Glutamatergic neuron (in vitro differentiated cells): ENCODE data around the gene DAB2IP. TPM values are rescaled to one million over a fixed set of nuclear protein-coding genes. Genes with fewer than 3 reads are reported as not detected.
A peak's percentile ranks its signal among the peaks of the same experiment; 100 is the strongest.

Experiments used
- DNase-seq: peaks from one replicate; pipeline ENCODE4 v3.0.0; 2022
- H3K27ac Mint-ChIP-seq: one replicate; pipeline ENCODE4 v1.8.0; 2020; ENCODE audit warnings: mild to moderate bottlenecking, mixed read lengths, inconsistent platforms; ENCODE audit not compliant: unreplicated experiment
- H3K27me3 Mint-ChIP-seq: one replicate; pipeline ENCODE4 v1.8.0; 2020; ENCODE audit warnings: mild to moderate bottlenecking, moderate library complexity, mixed read lengths, inconsistent platforms; ENCODE audit not compliant: unreplicated experiment
- H3K36me3 Mint-ChIP-seq: one replicate; pipeline ENCODE4 v1.8.0; 2020; ENCODE audit warnings: mild to moderate bottlenecking, mixed read lengths, inconsistent platforms; ENCODE audit not compliant: unreplicated experiment
- H3K4me1 Mint-ChIP-seq: one replicate; pipeline ENCODE4 v1.8.0; 2020; ENCODE audit warnings: mild to moderate bottlenecking, low read depth, mixed read lengths, inconsistent platforms; ENCODE audit not compliant: unreplicated experiment
- H3K4me3 Mint-ChIP-seq: one replicate; pipeline ENCODE4 v1.8.0; 2020; ENCODE audit warnings: mild to moderate bottlenecking, mixed read lengths, inconsistent platforms; ENCODE audit not compliant: unreplicated experiment
- H3K9me3 Mint-ChIP-seq: one replicate; pipeline ENCODE4 v1.8.0; 2020; ENCODE audit warnings: mild to moderate bottlenecking, moderate library complexity, mixed read lengths, inconsistent platforms; ENCODE audit not compliant: unreplicated experiment
- CTCF ChIP-seq: fragments of 200-600 bp; sonication (generic); IDR thresholded peaks from one replicate; pipeline ENCODE4 v1.5.0; 2021; ENCODE audit not compliant: partially characterized antibody, unreplicated experiment
- total RNA-seq: library from RNA; stranded (reverse); fragmentation: NEBNext Ultra II Directional; extraction: Animal tissue kit (Norgen Biotek cat#: 25700); gene quantifications from one replicate; pipeline ENCODE4 v1.2.1, GENCODE V29; 2021; ENCODE audit not compliant: unreplicated experiment

The DAB2IP gene
- total RNA-seq, 1 donor from 2014 or later = 32.9 TPM

GRCh38 chr9:121638901-121639592, 12.4 kb upstream of the DAB2IP start:
- Mint-ChIP-seq H3K27me3 (peaks cover 8% of the 10 kb centered on the region), H3K27ac (no peak overlapping the region), H3K9me3 (peaks cover 7% of the 10 kb centered on the region), H3K36me3 (no peaks in the 10 kb centered on the region), H3K4me1 (peaks cover 14% of the 10 kb centered on the region), H3K4me3 (no peak overlapping the region)
- TF ChIP-seq CTCF = no peak
- no peak for DNase-seq

GRCh38 chr9:121639619-121640018, 11.8 kb upstream of the DAB2IP start:
- Mint-ChIP-seq H3K4me1 (peaks cover 14% of the 10 kb centered on the region), H3K27ac (no peak overlapping the region)

GRCh38 chr9:121640076-121640475, 11.4 kb upstream of the DAB2IP start:
- Mint-ChIP-seq H3K9me3 (peaks cover 7% of the 10 kb centered on the region), H3K27me3 (peaks cover 8% of the 10 kb centered on the region), H3K27ac (no peak overlapping the region), H3K4me1 (peaks cover 14% of the 10 kb centered on the region), H3K4me3 (no peak overlapping the region), H3K36me3 (no peaks in the 10 kb centered on the region)
- DNase-seq = peak; percentile 81
- peak; percentile 71 for TF ChIP-seq CTCF

More at GRCh38 chr9:121639619-121640018, 11.8 kb upstream of the DAB2IP start:
- no peak for TF ChIP-seq CTCF
- H3K4me3 Mint-ChIP-seq = no peak overlapping the region
- H3K9me3 Mint-ChIP-seq = peaks cover 7% of the 10 kb centered on the region
- peaks cover 8% of the 10 kb centered on the region for H3K27me3 Mint-ChIP-seq
- no peaks in the 10 kb centered on the region for H3K36me3 Mint-ChIP-seq
- DNase-seq = no peak

- Mint-ChIP-seq H3K27ac (no peak overlapping the region), H3K9me3 (peaks cover 7% of the 10 kb centered on the region), H3K36me3 (no peaks in the 10 kb centered on the region), H3K27me3 (peaks cover 8% of the 10 kb centered on the region), H3K4me1 (peaks cover 11% of the 10 kb centered on the region), H3K4me3 (no peak overlapping the region)
- no peak for TF ChIP-seq CTCF
- DNase-seq = no peak
These were observed 10.8 kb upstream of the DAB2IP start for GRCh38 chr9:121640491-121641223.

- peaks cover 7% of the 10 kb centered on the region for H3K9me3 Mint-ChIP-seq
- DNase-seq = no peak
- H3K4me1 Mint-ChIP-seq = peaks cover 14% of the 10 kb centered on the region
- H3K4me3 Mint-ChIP-seq = no peak overlapping the region
- H3K36me3 Mint-ChIP-seq = no peaks in the 10 kb centered on the region
- no peak for TF ChIP-seq CTCF
- no peak overlapping the region for H3K27ac Mint-ChIP-seq
- H3K27me3 Mint-ChIP-seq = peaks cover 8% of the 10 kb centered on the region
These were observed 10.2 kb upstream of the DAB2IP start for GRCh38 chr9:121641224-121641611.
